Lower leg skin (tissue), 3 donors: ENCODE results near the gene ANKIB1.

ENCODE experiments used
- CTCF ChIP-seq, 3 donors: fragments of 450-650 bp; IDR thresholded peaks; one replicate each; pipeline ENCODE4 v1.5.1; 2016; ENCODE audit warnings: antibody characterized with exemption in 3 of 3, mild to moderate bottlenecking in 3 of 3, moderate library complexity in 2 of 3
- POLR2A ChIP-seq, 2 donors: fragments of 450-650 bp; IDR thresholded peaks; one replicate each; pipeline ENCODE4 v1.6.1; 2016 to 2017; ENCODE audit warnings: antibody characterized with exemption in 2 of 2, mild to moderate bottlenecking in 1 of 2, moderate library complexity in 1 of 2

GRCh38 chr7:92400013-92400412 lies 154.2 kb downstream of the ANKIB1 start:
- TF ChIP-seq CTCF (IDR thresholded peaks at IDR 0.05) (no peak), POLR2A (IDR thresholded peaks at IDR 0.05) (no peak)
